A375 (cell line): ENCODE data around the gene SLC25A14. TPM values are rescaled to one million over a fixed set of nuclear protein-coding genes. Genes with fewer than 3 reads are reported as not detected.

Experiments
- small RNA-seq: library from RNA; depleted of rRNA; stranded (forward); fragments of <200 nt; gene quantifications from one replicate; pipeline ENCODE3, GENCODE V24; 2014
- total RNA-seq: library from RNA; depleted of rRNA; stranded (reverse); fragments of >200 nt; shearing (Covaris generic); gene quantifications from 2 replicates; pipeline ENCODE4 v1.2.3, GENCODE V29; 2014; rRNA removed

Gene SLC25A14, protein sequence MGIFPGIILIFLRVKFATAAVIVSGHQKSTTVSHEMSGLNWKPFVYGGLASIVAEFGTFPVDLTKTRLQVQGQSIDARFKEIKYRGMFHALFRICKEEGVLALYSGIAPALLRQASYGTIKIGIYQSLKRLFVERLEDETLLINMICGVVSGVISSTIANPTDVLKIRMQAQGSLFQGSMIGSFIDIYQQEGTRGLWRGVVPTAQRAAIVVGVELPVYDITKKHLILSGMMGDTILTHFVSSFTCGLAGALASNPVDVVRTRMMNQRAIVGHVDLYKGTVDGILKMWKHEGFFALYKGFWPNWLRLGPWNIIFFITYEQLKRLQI
- 11.0 and 14.1 TPM in 2 replicates for total RNA-seq

DNA sequence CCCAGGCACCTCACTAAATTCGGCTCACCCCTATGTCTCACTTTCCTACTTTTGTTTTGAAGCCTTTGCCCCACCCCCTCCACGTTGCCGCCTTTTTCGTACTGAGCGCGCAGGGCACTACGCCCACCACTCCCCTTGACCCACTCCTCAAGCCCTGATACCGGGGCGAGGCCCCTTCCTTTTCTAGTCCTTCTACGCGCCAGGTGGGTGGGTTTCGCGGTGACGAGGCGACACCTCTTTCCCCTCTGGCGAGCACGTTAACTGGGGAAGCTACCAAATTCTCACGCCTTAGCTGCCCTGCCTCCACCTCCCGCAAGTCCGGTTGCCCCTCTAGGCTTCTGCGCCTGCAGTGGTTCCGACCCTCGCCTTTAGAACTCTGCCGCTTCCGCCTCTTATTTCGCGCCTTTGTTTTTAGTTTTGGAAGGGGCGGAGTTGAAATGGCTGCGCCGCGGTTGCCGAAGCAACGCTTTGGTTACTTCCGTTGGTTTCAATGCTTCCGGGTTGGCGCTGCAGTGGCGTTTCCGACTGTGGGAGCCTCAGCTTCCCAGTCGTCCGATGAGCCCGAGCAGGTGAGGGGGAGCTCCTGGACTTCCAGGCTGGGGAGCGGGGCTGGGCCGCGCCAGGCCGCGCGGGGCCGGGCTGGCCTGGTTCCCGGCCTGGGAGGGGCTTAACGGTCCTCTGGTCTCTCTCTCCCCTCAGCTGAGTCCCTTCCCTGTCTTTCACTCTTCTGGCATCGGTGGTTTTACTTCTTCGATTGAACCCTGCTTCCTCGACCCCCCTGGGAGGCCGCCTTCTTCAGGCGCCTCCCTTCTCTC lies at the start of gene SLC25A14:
TSS of gene SLC25A14 (plus strand) at position 512 of the 815 bp plus-strand sequence. CDS start 360 bp downstream, outside the sequence.

DNA sequence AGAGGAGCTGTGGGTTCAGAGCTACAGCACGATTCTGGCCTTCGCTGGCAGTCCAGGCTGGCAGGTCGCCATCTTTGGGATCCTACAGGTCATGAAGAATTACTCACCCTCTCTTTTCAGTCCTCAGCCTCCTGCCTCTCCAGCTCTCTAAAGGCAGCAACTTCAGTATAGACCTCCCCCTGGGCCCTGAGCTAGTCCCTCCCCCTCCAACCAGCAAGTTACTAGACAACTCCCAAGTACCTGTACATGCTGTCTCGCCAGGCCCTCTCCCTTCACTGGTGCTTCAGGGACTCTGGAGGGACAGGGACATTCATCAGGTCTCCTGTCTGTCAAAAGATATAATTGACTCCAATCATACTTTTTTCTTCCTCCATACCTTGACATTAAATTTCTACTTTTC lies 45.8 kb downstream of the SLC25A14 start, which contains the start of gene GPR119:
TSS of gene GPR119 (minus strand) at position 155 of the 400 bp plus-strand sequence. CDS start 227 bp downstream, outside the sequence.

DNA sequence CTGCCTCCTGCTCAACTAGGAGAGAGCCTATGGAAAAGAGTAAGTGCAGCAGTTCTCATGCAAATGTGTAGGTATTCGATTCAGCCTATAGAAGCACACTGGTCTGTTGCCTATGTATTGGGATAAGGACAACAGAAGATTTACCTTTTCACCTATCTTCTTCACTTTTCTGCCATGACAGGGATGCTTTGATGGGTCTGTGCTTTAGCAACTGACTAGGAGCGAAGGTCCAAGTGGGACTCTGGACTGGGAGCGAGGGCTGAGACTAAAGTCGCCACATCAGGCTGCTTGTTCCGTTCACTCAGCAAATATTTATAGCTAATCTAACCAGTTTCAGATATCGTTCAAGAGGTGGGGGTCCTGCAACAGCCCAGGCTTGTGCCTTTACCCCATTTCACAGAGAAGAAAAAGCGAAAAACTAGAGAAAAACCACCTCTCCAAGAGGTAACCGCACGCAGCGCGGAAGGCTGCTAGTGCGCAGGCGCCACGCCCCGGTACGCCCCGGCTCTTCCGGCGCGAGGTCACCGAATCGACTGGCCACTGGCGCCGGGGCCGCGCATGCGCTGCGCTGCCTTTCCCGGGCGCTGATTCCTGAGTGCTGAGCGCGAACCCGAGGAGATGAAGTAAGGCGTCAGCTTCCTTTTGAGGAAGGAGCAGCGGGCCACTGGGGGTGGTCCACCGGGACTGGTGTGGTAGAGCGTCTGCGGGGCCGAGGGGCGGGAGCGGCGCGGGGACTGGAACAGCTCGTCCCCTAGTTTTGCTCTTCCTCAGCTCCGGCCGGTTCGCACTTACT lies 61.9 kb downstream of the SLC25A14 start, which contains the start of gene RBMX2:
TSS of gene RBMX2 (plus strand) at position 573 of the 793 bp plus-strand sequence. CDS start at position 619, 46 bp downstream.

Small RNAs within 50 kb of the gene (small RNA-seq; reads per million reads assigned to genes)
- not detected for gene AL035423.1
- not detected for gene RNU6-1130P

Other genes with a start within 250 kb of the SLC25A14 start
- 6.3 and 7.1 TPM in 2 replicates for gene ELF4, start 229.4 kb upstream of the SLC25A14 start, total RNA-seq
- gene AIFM1, start 174.1 kb upstream of the SLC25A14 start, total RNA-seq, result 32.3 and 38.7 TPM in 2 replicates
- gene RAB33A, start 168.0 kb upstream of the SLC25A14 start, total RNA-seq, result not detected in 2 replicates
- gene ZNF280C, start 71.0 kb upstream of the SLC25A14 start, total RNA-seq, result 2.4 and 3.1 TPM in 2 replicates
- gene GPR119, start 45.8 kb downstream of the SLC25A14 start, total RNA-seq, result not detected in 2 replicates
- 36.9 and 38.2 TPM in 2 replicates for gene RBMX2, start 62.1 kb downstream of the SLC25A14 start, total RNA-seq